Hepatocyte (in vitro differentiated cells): Measurements from ENCODE around the gene CYLC1.

ENCODE experiments used
- CTCF ChIP-seq: fragments of 200-600 bp; sonication (generic); IDR thresholded peaks from 2 replicates; pipeline ENCODE4 v1.5.1; 2016; ENCODE audit warnings: antibody characterized with exemption, mild to moderate bottlenecking; ENCODE audit not compliant: poor library complexity
- EZH2 ChIP-seq: fragments of 200-600 bp; sonication (generic); IDR thresholded peaks from 2 replicates; pipeline ENCODE4 v1.6.1; 2016; ENCODE audit warnings: antibody characterized with exemption, mild to moderate bottlenecking, borderline replicate concordance
- EZH2phosphoT487 ChIP-seq: fragments of 200-600 bp; sonication (generic); IDR thresholded peaks from one replicate; pipeline ENCODE4 v1.6.1; 2018; ENCODE audit warnings: antibody characterized with exemption, mild to moderate bottlenecking, low read depth, moderate library complexity; ENCODE audit not compliant: unreplicated experiment, severe bottlenecking

GRCh38 chrX:83829874-83830273, 31.1 kb upstream of the CYLC1 start:
- TF ChIP-seq EZH2 (no peak), CTCF (no peak), EZH2phosphoT487 (no peak)
